Cardiac muscle cell (in vitro differentiated cells and primary cell): ENCODE results near the gene SERPINB6. TPM values are rescaled to one million over a fixed set of nuclear protein-coding genes. Genes with fewer than 3 reads are reported as not detected.
"Not testable (repeated sequence)": the region's sequence is repeated elsewhere in the genome, so short reads cannot be mapped to it uniquely, and the experiment has no call there.

Experiments used
- DNase-seq, 2 donors: peaks; one replicate each; pipeline versions ENCODE4 v3.0.0 to v3.0.0-alpha.2; 2010 to 2017; ENCODE audit warnings: low read depth in 1 of 2, low spot score in 1 of 2
- H3K27ac ChIP-seq: fragments of 200-600 bp; sonication (generic); 2 replicates; pipeline ENCODE4 v1.5.1; 2016
- H3K27me3 ChIP-seq: fragments of 200-600 bp; sonication (generic); 2 replicates; pipeline ENCODE4 v1.6.0; 2016; ENCODE audit warnings: control low read depth
- H3K36me3 ChIP-seq: fragments of 200-600 bp; sonication (generic); 2 replicates; pipeline ENCODE4 v1.5.1; 2016; ENCODE audit warnings: control low read depth
- H3K4me1 ChIP-seq: fragments of 200-600 bp; sonication (generic); 2 replicates; pipeline ENCODE4 v1.8.1; 2017; ENCODE audit warnings: low read depth, mild to moderate bottlenecking, mixed run types
- H3K4me3 ChIP-seq: fragments of 200-600 bp; sonication (generic); 2 replicates; pipeline ENCODE4 v1.5.1; 2016; ENCODE audit warnings: mild to moderate bottlenecking
- H3K9me3 ChIP-seq: fragments of 200-600 bp; sonication (generic); 2 replicates; pipeline ENCODE4 v1.5.1; 2017; ENCODE audit warnings: low read depth, mild to moderate bottlenecking, control low read depth
- CTCF ChIP-seq: IDR thresholded peaks from 2 replicates; pipeline ENCODE4 v1.5.1; 2012; ENCODE audit warnings: low read depth, mild to moderate bottlenecking, low read length
- polyA plus RNA-seq: library from polyadenylated mRNA; unstranded; fragments of >200 nt; fragmentation: Nextera tagmentation; extraction: Ambion mirVana; gene quantifications from 2 replicates; pipeline ENCODE4 v1.2.1, GENCODE V29; 2016
- total RNA-seq: library from RNA; depleted of rRNA; stranded (reverse); fragments of >200 nt; gene quantifications from 2 replicates; pipeline ENCODE4 v1.2.3, GENCODE V29; 2016

Gene SERPINB6
- total and polyA plus RNA-seq, 2 experiments from 2014 or later, result 91.8 to 122 TPM

DNA sequence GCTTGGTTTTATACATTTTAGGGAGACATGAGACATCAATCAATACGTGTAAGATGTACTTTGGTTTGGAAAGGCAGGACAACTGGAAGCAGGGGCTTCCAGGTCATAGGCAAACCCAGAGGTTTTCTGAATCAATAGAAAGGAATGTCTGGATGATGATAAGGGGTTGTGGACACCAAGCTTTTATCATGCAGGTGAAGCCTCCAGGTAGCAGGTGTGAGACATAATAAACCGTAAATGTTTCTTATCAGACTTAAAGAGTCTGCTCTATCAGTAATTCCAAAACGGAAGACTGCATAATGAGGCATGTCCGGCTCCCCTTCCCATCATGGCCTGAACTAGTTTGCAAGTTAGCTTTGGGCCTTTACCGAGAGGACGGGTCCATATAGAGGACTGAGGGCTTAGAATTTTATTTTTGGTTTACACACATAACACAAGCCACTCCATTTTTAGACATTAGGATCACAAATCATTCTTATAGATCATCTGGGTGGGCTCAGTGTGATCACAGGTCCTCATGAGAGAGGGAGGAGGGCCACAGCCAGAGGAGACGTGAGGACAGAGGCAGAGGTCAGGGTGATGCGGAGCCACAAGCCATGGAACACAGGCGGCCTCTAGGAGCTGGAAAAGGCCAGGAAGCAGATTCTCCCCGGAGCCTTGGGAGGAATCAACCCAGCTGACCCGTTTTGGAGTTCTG lies 57.6 kb downstream of the SERPINB6 start:
- TF ChIP-seq CTCF, result no peak
- H3K4me1 ChIP-seq, result no peaks in the 10 kb centered on the region
- H3K27me3 ChIP-seq, result no peaks in the 10 kb centered on the region
- H3K9me3 ChIP-seq, result no peaks in the 10 kb centered on the region
- DNase-seq, result no peak
- H3K27ac ChIP-seq, result no peak overlapping the region
- no peaks in the 10 kb centered on the region for H3K36me3 ChIP-seq
- no peak overlapping the region for H3K4me3 ChIP-seq

DNA sequence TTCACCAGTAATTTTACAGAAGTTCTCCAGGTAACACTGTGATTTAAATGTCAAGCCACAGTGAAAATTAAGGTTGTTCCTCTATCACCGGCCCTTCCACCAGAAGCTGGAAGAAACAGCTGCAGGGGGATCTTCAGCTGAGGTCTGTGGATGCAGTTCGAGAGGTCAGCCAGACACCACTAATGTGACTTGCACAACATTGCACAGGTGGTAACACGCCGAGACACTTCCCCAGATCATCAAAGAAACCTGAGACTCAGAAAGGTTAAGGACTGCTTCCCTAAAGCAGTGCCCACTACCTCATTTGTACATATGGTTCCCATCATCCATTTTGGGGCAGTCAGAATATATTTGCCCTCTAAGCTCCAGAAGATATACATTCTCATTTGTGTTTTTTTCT lies 60.2 kb downstream of the SERPINB6 start:
- no peaks in the 10 kb centered on the region for H3K27me3 ChIP-seq
- H3K4me1 ChIP-seq, result no peaks in the 10 kb centered on the region
- H3K4me3 ChIP-seq, result no peak overlapping the region
- TF ChIP-seq CTCF, result no peak
- H3K27ac ChIP-seq, result no peak overlapping the region
- no peaks in the 10 kb centered on the region for H3K36me3 ChIP-seq
- no peaks in the 10 kb centered on the region for H3K9me3 ChIP-seq
- DNase-seq, result no peak

GRCh38 chr6:2909718-2910117 lies 61.6 kb downstream of the SERPINB6 start:
- no peaks in the 10 kb centered on the region for H3K27me3 ChIP-seq
- no peaks in the 10 kb centered on the region for H3K36me3 ChIP-seq
- no peak for TF ChIP-seq CTCF
- no peak for DNase-seq
- no peaks in the 10 kb centered on the region for H3K4me1 ChIP-seq
- no peak overlapping the region for H3K27ac ChIP-seq
- H3K4me3 ChIP-seq, result no peak overlapping the region
- H3K9me3 ChIP-seq, result no peaks in the 10 kb centered on the region

DNA sequence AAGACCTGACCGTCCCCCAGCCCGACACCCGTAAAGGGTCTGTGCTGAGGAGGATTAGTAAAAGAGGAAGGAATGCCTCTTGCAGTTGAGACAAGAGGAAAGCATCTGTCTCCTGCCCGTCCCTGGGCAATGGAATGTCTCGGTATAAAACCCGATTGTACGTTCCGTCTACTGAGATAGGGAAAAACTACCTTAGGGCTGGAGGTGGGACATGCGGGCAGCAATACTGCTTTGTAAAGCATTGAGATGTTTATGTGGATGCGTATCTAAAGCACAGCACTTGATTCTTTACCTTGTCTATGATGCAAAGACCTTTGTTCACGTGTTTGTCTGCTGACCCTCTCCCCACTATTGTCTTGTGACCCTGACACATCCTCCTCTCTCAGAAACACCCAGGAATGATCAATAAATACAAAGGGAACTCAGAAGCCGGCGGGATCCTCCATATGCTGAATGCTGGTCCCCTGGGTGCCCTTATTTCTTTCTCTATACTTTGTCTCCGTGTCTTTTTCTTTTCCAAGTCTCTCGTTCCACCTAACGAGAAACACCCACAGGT lies 62.2 kb downstream of the SERPINB6 start:
- H3K27ac ChIP-seq, result not testable (repeated sequence)

DNA sequence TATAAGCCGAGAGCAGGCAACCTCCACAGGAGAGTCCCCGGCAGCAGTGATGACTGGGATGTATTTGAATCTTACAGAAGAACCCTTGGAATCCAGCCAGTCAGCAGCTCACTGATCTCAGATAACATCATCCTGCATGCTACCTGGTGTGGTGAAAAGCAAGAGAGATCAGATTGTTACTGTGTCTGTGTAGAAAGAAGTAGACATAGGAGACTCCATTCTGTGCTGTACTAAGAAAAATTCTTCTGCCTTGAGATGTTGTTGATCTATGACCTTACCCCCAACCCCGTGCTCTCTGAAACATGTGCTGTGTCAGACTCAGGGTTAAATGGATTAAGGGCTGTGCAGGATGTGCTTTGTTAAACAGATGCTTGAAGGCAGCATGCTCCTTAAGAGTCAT lies 62.9 kb downstream of the SERPINB6 start:
- not testable (repeated sequence) for H3K36me3 ChIP-seq, H3K4me3 ChIP-seq, H3K9me3 ChIP-seq, H3K27ac ChIP-seq, H3K4me1 ChIP-seq, DNase-seq, H3K27me3 ChIP-seq

More for the DNA sequence above, 62.2 kb downstream of the SERPINB6 start:
- not testable (repeated sequence) for H3K27me3 ChIP-seq, H3K9me3 ChIP-seq, H3K4me3 ChIP-seq, DNase-seq, H3K4me1 ChIP-seq, H3K36me3 ChIP-seq

- not testable (repeated sequence) for H3K4me1 ChIP-seq, DNase-seq, H3K36me3 ChIP-seq, H3K9me3 ChIP-seq, H3K27ac ChIP-seq, H3K27me3 ChIP-seq
- H3K4me3 ChIP-seq, result peak overlapping the region; percentile 42
These were observed 67.8 kb downstream of the SERPINB6 start for GRCh38 chr6:2903411-2904185.

- H3K27ac ChIP-seq, H3K36me3 ChIP-seq, H3K9me3 ChIP-seq: not testable (repeated sequence)
These were observed 69.5 kb downstream of the SERPINB6 start for GRCh38 chr6:2901645-2902502.

More at GRCh38 chr6:2901645-2902502, 69.5 kb downstream of the SERPINB6 start:
- H3K27me3 ChIP-seq, DNase-seq, H3K4me1 ChIP-seq: not testable (repeated sequence)
- peak overlapping the region; percentile 42 for H3K4me3 ChIP-seq
